HepG2 (cell line): ENCODE measurements around the gene RNPS1. TPM values are rescaled to one million over a fixed set of nuclear protein-coding genes. Genes with fewer than 3 reads are reported as not detected.

ENCODE experiments used
- AGO2 ChIP-seq: fragments of 200-400 bp; formaldehyde crosslinking; optimal IDR thresholded peaks from 2 replicates; pipeline ENCODE3; 2017; ENCODE audit warnings: mild to moderate bottlenecking, low read depth, low read length, moderate library complexity
- CC2D1A ChIP-seq: sonication (generic); formaldehyde crosslinking; IDR thresholded peaks from 2 replicates; pipeline ENCODE4 v1.8.1; 2023; ENCODE audit warnings: mild to moderate bottlenecking, missing genetic modification reagents
- ESRRA ChIP-seq: sonication (generic); formaldehyde crosslinking; IDR thresholded peaks from 2 replicates; pipeline ENCODE4 v1.5.1; 2020; ENCODE audit warnings: mild to moderate bottlenecking, low read depth, missing genetic modification reagents
- ISX ChIP-seq: sonication (generic); formaldehyde crosslinking; conservative IDR thresholded peaks from 2 replicates; pipeline ENCODE4 v1.5.0; 2020; ENCODE audit warnings: missing genetic modification reagents
- JUND ChIP-seq: sonication (generic); formaldehyde crosslinking; IDR thresholded peaks from 2 replicates; pipeline ENCODE4 v1.8.0; 2022; ENCODE audit warnings: mild to moderate bottlenecking, missing genetic modification reagents
- KMT2A ChIP-seq: sonication (generic); formaldehyde crosslinking; IDR thresholded peaks from 2 replicates; pipeline ENCODE4 v1.4.0; 2020; ENCODE audit warnings: missing genetic modification reagents
- NR1H2 ChIP-seq: sonication (generic); formaldehyde crosslinking; IDR thresholded peaks from 2 replicates; pipeline ENCODE4 v1.8.1; 2022; ENCODE audit warnings: low read depth, missing genetic modification reagents, borderline replicate concordance
- NR2F6 ChIP-seq, 2 experiments: IDR thresholded peaks; 2 replicates each; pipeline ENCODE4 v1.6.1; 2016; ENCODE audit warnings: antibody characterized with exemption in 1 of 2, mild to moderate bottlenecking in 1 of 2
- NR3C1 ChIP-seq: sonication (generic); formaldehyde crosslinking; IDR thresholded peaks from 2 replicates; pipeline ENCODE4 v1.4.0; 2020; ENCODE audit warnings: missing genetic modification reagents
- PCBP1 ChIP-seq: fragments of 200-400 bp; formaldehyde crosslinking; IDR thresholded peaks from 2 replicates; pipeline ENCODE4 v1.6.1; 2017; ENCODE audit warnings: mild to moderate bottlenecking, low read depth, low read length, borderline replicate concordance
- SOX13 ChIP-seq, 3 experiments: fragments of 450-650 bp in 1 of 3; sonication (generic) in 1 of 3; formaldehyde crosslinking in 1 of 3; IDR thresholded peaks in 2 of 3; conservative IDR thresholded peaks in 1 of 3; 2 replicates each; pipeline versions ENCODE4 v1.5.0 to v1.6.1; 2016 to 2020; ENCODE audit warnings: antibody characterized with exemption in 1 of 3, mild to moderate bottlenecking in 1 of 3, missing compliant biosample characterization in 1 of 3, missing genetic modification reagents in 1 of 3, moderate library complexity in 1 of 3
- TEAD3 ChIP-seq: optimal IDR thresholded peaks from 2 replicates; pipeline ENCODE3; 2016; ENCODE audit warnings: borderline replicate concordance
- TSC22D2 ChIP-seq: sonication (generic); formaldehyde crosslinking; IDR thresholded peaks from 2 replicates; pipeline ENCODE4 v1.5.1; 2020; ENCODE audit warnings: missing genetic modification reagents, mild to moderate bottlenecking, borderline replicate concordance
- WIZ ChIP-seq: sonication (generic); formaldehyde crosslinking; IDR thresholded peaks from 2 replicates; pipeline ENCODE4 v1.5.1; 2020; ENCODE audit warnings: mild to moderate bottlenecking, missing genetic modification reagents
- ZNF138 ChIP-seq: sonication (generic); formaldehyde crosslinking; IDR thresholded peaks from 2 replicates; pipeline ENCODE4 v1.5.0; 2020; ENCODE audit warnings: mild to moderate bottlenecking, low read depth, missing genetic modification reagents
- ZNF274 ChIP-seq: sonication (generic); formaldehyde crosslinking; IDR thresholded peaks from 2 replicates; pipeline ENCODE4 v1.5.1; 2020; ENCODE audit warnings: mild to moderate bottlenecking, missing genetic modification reagents
- ZNF724P ChIP-seq: sonication (generic); formaldehyde crosslinking; IDR thresholded peaks from 2 replicates; pipeline ENCODE4 v1.8.0; 2022; ENCODE audit warnings: missing genetic modification reagents, borderline replicate concordance
- ZNF879 ChIP-seq: sonication (generic); formaldehyde crosslinking; IDR thresholded peaks from 2 replicates; pipeline ENCODE4 v1.8.1; 2023; ENCODE audit warnings: missing genetic modification reagents
- polyA plus RNA-seq, 8 experiments: library from polyadenylated mRNA; depleted of rRNA in 3 of 8; stranded (reverse) in 7 of 8; unstranded in 1 of 8; fragments of >200 nt; fragmentation: Illumina TruSeq in 4 of 8; extraction: Trizol in 4 of 8; gene quantifications; 2 replicates each; pipeline versions ENCODE4 v1.2.1 to v1.2.3, GENCODE V29; 2011 to 2016; ENCODE audit warnings: low read depth in 4 of 8, missing spikeins in 1 of 8, mixed read lengths in 1 of 8; ENCODE audit not compliant: insufficient read depth in 1 of 8
- total RNA-seq, 5 experiments: library from RNA; depleted of rRNA; stranded (reverse); fragments of >200 nt; fragmentation: Illumina TruSeq; extraction: Trizol; gene quantifications; 2 replicates each; pipeline ENCODE4 v1.2.3, GENCODE V29; 2016; ENCODE audit warnings: low read depth in 1 of 5
- TF ChIP-seq, protein P1 (sequence below): sonication (generic); formaldehyde crosslinking; IDR thresholded peaks from 2 replicates; pipeline ENCODE4 v1.9.0; 2021; ENCODE audit warnings: mild to moderate bottlenecking, missing genetic modification reagents
- TF ChIP-seq, protein P2 (sequence below): fragments of 450-650 bp; IDR thresholded peaks from 2 replicates; pipeline ENCODE4 v1.6.1; 2016

Gene RNPS1
- total and polyA plus RNA-seq, 2 of the 13 experiments (the other 11 are each of a cell fraction or from before 2014, with no cell fraction given) = 126 to 133 TPM

DNA sequence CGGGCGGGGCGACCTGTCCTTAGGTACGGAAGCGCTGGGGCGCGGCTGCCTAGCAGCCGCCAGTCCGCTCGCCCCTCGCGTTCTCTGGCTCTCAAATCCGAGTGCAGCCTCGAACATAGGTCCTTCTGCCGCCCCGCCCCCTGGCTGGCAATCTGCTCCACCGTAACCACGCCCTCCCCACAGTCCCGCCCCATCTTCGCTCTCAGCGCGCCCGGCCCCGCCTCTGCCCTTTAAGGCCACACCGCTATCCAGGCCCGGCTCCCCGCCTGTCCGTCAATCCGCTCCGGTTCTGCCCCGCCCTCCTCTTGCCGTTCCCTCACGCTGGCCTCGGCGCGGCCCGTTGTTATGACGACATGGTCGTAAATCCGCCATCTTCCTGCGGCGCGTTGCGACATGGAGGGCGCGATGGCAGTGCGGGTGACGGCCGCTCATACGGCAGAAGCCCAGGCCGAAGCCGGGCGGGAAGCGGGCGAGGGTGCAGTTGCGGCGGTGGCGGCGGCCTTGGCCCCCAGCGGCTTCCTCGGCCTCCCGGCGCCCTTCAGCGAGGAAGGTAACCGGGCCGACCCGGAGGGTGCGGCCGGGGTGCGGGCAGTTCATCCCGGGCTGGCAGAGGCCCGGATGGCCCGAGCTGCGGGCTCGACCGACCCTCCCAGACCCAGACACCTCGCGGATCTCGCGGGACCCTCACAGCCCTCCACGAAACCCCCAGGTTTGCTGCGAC lies 44.5 kb downstream of the RNPS1 start, which contains the start of gene E4F1 (continued):
- TF ChIP-seq, protein P1, sequence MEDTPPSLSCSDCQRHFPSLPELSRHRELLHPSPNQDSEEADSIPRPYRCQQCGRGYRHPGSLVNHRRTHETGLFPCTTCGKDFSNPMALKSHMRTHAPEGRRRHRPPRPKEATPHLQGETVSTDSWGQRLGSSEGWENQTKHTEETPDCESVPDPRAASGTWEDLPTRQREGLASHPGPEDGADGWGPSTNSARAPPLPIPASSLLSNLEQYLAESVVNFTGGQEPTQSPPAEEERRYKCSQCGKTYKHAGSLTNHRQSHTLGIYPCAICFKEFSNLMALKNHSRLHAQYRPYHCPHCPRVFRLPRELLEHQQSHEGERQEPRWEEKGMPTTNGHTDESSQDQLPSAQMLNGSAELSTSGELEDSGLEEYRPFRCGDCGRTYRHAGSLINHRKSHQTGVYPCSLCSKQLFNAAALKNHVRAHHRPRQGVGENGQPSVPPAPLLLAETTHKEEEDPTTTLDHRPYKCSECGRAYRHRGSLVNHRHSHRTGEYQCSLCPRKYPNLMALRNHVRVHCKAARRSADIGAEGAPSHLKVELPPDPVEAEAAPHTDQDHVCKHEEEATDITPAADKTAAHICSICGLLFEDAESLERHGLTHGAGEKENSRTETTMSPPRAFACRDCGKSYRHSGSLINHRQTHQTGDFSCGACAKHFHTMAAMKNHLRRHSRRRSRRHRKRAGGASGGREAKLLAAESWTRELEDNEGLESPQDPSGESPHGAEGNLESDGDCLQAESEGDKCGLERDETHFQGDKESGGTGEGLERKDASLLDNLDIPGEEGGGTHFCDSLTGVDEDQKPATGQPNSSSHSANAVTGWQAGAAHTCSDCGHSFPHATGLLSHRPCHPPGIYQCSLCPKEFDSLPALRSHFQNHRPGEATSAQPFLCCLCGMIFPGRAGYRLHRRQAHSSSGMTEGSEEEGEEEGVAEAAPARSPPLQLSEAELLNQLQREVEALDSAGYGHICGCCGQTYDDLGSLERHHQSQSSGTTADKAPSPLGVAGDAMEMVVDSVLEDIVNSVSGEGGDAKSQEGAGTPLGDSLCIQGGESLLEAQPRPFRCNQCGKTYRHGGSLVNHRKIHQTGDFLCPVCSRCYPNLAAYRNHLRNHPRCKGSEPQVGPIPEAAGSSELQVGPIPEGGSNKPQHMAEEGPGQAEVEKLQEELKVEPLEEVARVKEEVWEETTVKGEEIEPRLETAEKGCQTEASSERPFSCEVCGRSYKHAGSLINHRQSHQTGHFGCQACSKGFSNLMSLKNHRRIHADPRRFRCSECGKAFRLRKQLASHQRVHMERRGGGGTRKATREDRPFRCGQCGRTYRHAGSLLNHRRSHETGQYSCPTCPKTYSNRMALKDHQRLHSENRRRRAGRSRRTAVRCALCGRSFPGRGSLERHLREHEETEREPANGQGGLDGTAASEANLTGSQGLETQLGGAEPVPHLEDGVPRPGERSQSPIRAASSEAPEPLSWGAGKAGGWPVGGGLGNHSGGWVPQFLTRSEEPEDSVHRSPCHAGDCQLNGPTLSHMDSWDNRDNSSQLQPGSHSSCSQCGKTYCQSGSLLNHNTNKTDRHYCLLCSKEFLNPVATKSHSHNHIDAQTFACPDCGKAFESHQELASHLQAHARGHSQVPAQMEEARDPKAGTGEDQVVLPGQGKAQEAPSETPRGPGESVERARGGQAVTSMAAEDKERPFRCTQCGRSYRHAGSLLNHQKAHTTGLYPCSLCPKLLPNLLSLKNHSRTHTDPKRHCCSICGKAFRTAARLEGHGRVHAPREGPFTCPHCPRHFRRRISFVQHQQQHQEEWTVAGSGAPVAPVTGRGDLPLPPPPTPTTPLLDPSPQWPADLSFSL (CRISPR knock-in tag) = no peak
- TF ChIP-seq ZNF138 (peak; percentile 51; the same call in 1 of the 2 replicates), JUND (CRISPR knock-in tag) (no peak), ISX (CRISPR knock-in tag) (no peak), SOX13 (IDR thresholded peaks at IDR 0.05) (no peak; the same call in 1 of the 2 replicates), SOX13 (CRISPR knock-in tag; conservative IDR thresholded peaks at IDR 0.05 in 1 of 2, IDR thresholded peaks at IDR 0.05 in 1 of 2) (0 out of 4 replicates have a peak, but pooled peaks of 1 of the 2 experiments have one; percentile 23), CC2D1A (CRISPR knock-in tag) (no peak), ESRRA (CRISPR knock-in tag) (peak; percentile 73; the same call in 1 of the 2 replicates), NR1H2 (CRISPR knock-in tag) (no peak; the same call in 1 of the 2 replicates), TEAD3 (CRISPR knock-in tag) (peak; percentile 60), WIZ (CRISPR knock-in tag) (no peak), TSC22D2 (CRISPR knock-in tag) (no peak), ZNF274 (CRISPR knock-in tag) (no peak; the same call in 1 of the 2 replicates), NR2F6 (IDR thresholded peaks at IDR 0.05) (no peak), NR2F6 (CRISPR knock-in tag; IDR thresholded peaks at IDR 0.05) (0 out of 2 replicates have a peak, but pooled peaks have one; percentile 31), PCBP1 (no peak), ZNF724P (CRISPR knock-in tag) (peak; percentile 37; the same call in 1 of the 2 replicates), AGO2 (peak; percentile 79), ZNF879 (CRISPR knock-in tag) (no peak), KMT2A (peak; percentile 90), NR3C1 (CRISPR knock-in tag) (no peak)
- TF ChIP-seq, protein P2, sequence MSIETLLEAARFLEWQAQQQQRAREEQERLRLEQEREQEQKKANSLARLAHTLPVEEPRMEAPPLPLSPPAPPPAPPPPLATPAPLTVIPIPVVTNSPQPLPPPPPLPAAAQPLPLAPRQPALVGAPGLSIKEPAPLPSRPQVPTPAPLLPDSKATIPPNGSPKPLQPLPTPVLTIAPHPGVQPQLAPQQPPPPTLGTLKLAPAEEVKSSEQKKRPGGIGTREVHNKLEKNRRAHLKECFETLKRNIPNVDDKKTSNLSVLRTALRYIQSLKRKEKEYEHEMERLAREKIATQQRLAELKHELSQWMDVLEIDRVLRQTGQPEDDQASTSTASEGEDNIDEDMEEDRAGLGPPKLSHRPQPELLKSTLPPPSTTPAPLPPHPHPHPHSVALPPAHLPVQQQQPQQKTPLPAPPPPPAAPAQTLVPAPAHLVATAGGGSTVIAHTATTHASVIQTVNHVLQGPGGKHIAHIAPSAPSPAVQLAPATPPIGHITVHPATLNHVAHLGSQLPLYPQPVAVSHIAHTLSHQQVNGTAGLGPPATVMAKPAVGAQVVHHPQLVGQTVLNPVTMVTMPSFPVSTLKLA = peak; percentile 60
